Measurements from ENCODE around the gene BRF1. TPM values are rescaled to one million over a fixed set of nuclear protein-coding genes. Genes with fewer than 3 reads are reported as not detected.

The BRF1 gene
- total RNA-seq, 1 donor from 2014 or later: 46.6 TPM

DNA sequence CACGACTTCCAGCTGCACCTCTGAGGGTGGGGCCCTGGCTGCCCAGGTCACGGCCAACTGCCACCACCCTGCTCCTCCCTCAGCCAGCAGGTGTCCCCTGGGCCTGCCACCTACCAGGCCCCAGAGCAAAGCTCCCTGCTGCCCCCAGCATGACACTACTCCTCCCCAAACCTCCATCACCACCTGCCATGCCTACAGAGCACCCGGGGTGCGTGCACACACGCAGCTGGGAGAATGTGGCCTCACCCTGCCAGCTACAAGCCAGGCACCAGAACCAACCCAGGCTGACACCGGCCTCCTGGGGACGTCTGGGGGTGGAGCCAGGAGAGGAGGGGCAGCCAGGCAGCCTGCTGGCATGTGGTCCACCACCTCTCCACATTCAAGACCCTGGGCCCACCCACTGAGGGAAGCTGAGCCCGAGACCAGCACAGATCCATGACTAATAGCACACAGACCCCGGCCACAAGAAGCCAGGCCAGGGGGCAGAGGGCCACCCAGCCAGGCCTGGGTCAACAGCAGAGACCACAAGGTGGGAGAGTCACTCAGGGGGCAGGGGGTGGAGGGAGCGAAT, 135.6 kb downstream of the BRF1 start:
- H3K4me3 Mint-ChIP-seq: no peak overlapping the region
- H3K27ac Mint-ChIP-seq: no peak overlapping the region
- H3K27me3 Mint-ChIP-seq: peaks cover 15% of the 10 kb centered on the region
- no peak for DNase-seq
- H3K9me3 Mint-ChIP-seq: no peaks in the 10 kb centered on the region
- H3K4me1 Mint-ChIP-seq: peaks cover 7% of the 10 kb centered on the region
- intact Hi-C loops (cut with micrococcal nuclease): loop anchor here (5.0 kb wide), 1 partner anchor 73 kb away; no protein-coding TSS in a partner anchor
- H3K36me3 Mint-ChIP-seq (ENCODE audit: low read depth): no peaks in the 10 kb centered on the region

DNA sequence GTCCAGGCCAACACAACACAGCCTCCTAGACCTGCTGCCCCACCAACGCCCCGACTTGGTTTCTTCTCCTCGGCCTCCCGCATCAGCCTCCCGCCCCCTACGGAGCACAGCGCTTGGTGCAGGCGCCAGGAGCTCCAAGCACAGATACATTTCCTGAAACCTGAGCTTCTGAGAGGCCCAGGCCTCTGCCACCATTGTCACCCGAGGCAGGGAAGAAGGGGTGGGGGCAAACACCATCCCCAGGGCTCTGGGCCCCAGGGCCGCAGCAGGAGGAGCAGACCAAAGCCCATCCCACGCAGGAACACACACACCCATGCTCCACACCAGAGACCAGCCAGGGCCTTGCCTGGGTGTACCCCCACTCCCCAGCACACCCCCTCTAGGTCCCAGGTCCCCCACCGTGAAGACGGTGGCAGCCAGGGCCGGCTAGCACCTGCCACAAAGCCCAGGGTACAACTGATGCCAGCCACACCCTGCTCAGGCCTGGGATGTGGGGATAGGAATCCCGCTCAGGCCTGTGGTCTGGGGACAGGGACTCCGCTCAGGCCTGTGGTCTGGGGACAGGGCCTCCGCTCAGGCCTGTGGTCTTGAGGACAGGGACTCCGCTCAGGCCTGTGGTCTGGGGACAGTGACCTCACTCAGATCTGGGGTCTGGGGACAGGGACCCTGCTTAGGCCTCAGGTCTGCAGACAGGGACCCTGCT, 137.6 kb downstream of the BRF1 start:
- Mint-ChIP-seq H3K9me3 (no peaks in the 10 kb centered on the region), H3K4me1 (no peaks in the 10 kb centered on the region), H3K27me3 (peaks cover 5% of the 10 kb centered on the region), H3K36me3 (ENCODE audit: low read depth) (no peaks in the 10 kb centered on the region), H3K4me3 (no peak overlapping the region), H3K27ac (no peak overlapping the region)
- intact Hi-C loops (cut with micrococcal nuclease): no loop called here
- no peak for DNase-seq

DNA sequence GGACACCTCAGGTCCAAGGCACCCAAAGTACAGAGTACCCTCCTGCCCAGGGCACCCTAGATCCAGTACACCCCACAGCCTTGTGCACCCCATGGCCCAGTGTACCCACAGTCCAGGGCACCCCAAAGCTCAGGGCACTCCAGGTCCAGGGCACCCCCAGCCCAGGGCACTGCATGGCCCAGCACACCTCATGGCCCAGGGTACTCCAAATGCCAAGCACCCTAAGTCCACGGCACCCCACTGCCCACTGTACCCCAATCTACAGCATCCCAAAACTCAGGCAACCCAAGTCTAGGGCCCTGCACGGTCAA, 138.2 kb downstream of the BRF1 start:
- Mint-ChIP-seq H3K27me3 (peaks cover 5% of the 10 kb centered on the region), H3K27ac (no peak overlapping the region), H3K4me1 (no peaks in the 10 kb centered on the region), H3K36me3 (ENCODE audit: low read depth) (no peaks in the 10 kb centered on the region), H3K9me3 (no peaks in the 10 kb centered on the region), H3K4me3 (no peak overlapping the region)
- no peak for DNase-seq
- intact Hi-C loops (cut with micrococcal nuclease): no loop called here

DNA sequence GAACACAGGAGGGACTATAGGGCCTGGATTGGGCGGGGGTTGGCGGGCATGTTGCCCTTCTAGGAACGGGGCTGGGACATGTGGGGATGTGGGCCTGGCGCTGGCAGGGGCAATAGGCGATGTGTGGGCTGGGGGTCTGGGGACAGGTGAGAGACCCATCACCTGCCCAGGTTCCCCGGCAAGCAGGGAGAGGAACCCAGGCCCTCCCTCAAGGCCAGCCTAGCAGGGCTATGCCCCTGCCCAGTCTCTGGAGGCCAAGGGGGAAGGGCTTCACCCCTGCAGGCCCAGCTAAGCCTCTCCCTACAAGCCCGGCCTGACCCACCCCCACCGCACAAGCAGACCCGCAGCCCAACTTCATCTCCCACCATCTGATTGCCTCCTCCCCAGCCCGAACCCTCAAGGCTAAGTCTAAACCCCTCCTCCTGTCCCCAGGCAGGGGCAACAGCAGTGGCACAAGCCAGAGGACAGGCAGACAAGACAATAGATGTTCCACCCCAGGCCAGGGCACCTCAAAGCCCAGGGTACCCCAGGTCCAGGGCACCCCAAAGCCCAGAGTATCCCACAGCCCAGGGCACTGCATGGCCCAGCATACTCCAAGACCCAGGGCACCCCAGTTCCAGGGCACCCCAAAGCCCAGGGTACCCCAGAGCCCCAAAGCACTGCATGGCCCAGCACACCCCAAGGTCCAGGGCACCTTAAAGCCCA, 138.7 kb downstream of the BRF1 start:
- no peaks in the 10 kb centered on the region for H3K9me3 Mint-ChIP-seq
- no peak overlapping the region for H3K4me3 Mint-ChIP-seq
- H3K4me1 Mint-ChIP-seq: no peaks in the 10 kb centered on the region
- intact Hi-C loops (cut with micrococcal nuclease): no loop called here
- no peaks in the 10 kb centered on the region for H3K36me3 Mint-ChIP-seq (ENCODE audit: low read depth)
- no peak overlapping the region for H3K27ac Mint-ChIP-seq
- peaks cover 5% of the 10 kb centered on the region for H3K27me3 Mint-ChIP-seq
- DNase-seq: no peak

DNA sequence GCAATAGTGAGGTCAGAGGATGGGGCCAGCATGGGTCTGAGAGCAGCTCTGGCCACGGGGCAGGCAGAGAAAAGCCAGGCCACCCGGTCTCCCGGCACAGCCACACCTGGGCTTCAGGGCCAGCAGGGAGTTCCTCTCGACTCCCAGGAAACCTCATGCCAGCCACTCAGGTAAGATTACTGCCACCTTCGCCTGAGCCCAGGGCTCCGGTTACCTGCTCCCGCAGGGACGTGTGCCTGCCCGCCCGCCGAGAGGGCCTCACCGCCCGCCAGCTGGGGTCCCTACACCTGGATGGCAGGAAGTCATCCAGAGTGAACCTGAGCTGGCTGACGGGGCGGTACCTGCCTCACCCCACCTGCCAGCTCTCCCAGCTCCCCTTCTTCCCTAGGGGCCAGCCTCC, 139.5 kb downstream of the BRF1 start:
- intact Hi-C loops (cut with micrococcal nuclease): no loop called here
- Mint-ChIP-seq H3K4me1 (no peaks in the 10 kb centered on the region), H3K4me3 (no peak overlapping the region), H3K27ac (no peak overlapping the region), H3K9me3 (no peaks in the 10 kb centered on the region), H3K27me3 (no peaks in the 10 kb centered on the region), H3K36me3 (ENCODE audit: low read depth) (no peaks in the 10 kb centered on the region)
- DNase-seq: no peak

DNA sequence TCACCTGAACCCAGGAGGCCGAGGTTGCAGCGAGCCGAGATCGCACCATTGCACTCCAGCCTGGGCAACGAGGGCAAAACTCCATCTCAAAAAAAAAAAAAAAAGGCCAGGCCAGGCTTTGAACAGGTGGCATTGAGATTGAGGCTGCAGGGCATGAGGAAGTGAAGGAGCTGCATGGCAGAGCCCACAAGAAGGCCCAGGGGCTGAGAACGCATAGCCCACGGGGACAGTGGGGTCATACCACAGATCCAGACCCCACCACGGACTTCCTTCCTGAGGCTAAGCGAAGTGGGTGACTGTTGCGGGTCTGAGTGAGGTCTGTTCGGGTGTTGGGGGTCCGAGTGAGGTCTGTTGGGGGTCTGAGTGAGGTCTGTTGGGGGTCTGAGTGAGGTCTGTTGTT, 140.0 kb downstream of the BRF1 start:
- Mint-ChIP-seq H3K27me3 (no peaks in the 10 kb centered on the region), H3K27ac (no peak overlapping the region), H3K36me3 (ENCODE audit: low read depth) (no peaks in the 10 kb centered on the region), H3K4me1 (no peaks in the 10 kb centered on the region), H3K9me3 (no peaks in the 10 kb centered on the region), H3K4me3 (no peak overlapping the region)
- DNase-seq: no peak
- intact Hi-C loops (cut with micrococcal nuclease): no loop called here

DNA sequence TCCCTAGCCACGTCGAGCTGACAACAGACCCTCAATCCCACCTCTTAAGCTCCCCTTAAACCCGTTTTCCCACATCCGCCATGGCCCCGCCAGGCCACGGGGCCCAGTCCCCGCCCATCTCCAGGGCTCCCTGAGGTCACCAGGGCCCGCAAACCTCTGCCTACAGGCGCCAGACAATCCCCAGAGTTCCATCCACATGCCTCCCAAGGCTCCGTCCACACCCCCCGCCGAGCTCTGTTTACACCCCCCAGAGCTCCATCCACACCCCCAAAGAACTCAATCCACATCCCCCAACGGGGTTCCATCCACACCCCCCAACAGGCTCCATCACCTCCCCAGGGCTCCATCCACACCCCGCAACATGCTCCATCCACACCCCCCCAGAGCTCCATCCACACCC, 141.5 kb downstream of the BRF1 start:
- Mint-ChIP-seq H3K27ac (no peak overlapping the region), H3K36me3 (ENCODE audit: low read depth) (no peaks in the 10 kb centered on the region), H3K9me3 (no peaks in the 10 kb centered on the region), H3K27me3 (no peaks in the 10 kb centered on the region), H3K4me1 (no peaks in the 10 kb centered on the region), H3K4me3 (no peak overlapping the region)
- DNase-seq: no peak
- intact Hi-C loops (cut with micrococcal nuclease): no loop called here

Other genes starting within 250 kb of the BRF1 start
- gene GPR132, start 235.6 kb downstream of the BRF1 start, total RNA-seq: 25.8 and 31.5 TPM in 2 replicates
- 9.7 and 11.2 TPM in 2 replicates for gene JAG2, start 132.2 kb downstream of the BRF1 start, total RNA-seq
- gene NUDT14, start 119.7 kb downstream of the BRF1 start, total RNA-seq: 8.3 and 9.1 TPM in 2 replicates
- gene BTBD6, start 52.5 kb downstream of the BRF1 start, total RNA-seq: 39.8 and 40.1 TPM in 2 replicates
- gene PACS2, start 13.7 kb upstream of the BRF1 start, total RNA-seq: 31.5 and 33.9 TPM in 2 replicates
- 5.7 and 6.4 TPM in 2 replicates for gene TEX22, start 97.5 kb upstream of the BRF1 start, total RNA-seq
- 187 and 192 TPM in 2 replicates for gene MTA1, start 118.8 kb upstream of the BRF1 start, total RNA-seq
- 0.37 and 0.43 TPM in 2 replicates for gene CRIP2, start 173.8 kb upstream of the BRF1 start, total RNA-seq
- 99.3 and 110 TPM in 2 replicates for gene CRIP1, start 185.9 kb upstream of the BRF1 start, total RNA-seq
- gene TEDC1, start 190.2 kb upstream of the BRF1 start, total RNA-seq: 41.4 and 43.3 TPM in 2 replicates
- gene TMEM121, start 225.6 kb upstream of the BRF1 start, total RNA-seq: 9.1 and 10.3 TPM in 2 replicates

All from activated CD4-positive, alpha-beta T cell treated with anti-CD3 and anti-CD28 coated beads, Interleukin-2, amount 10 ng/mL, durations not matched to agents 24 days and 14 days (primary cell).